H1 (cell line): ENCODE measurements around the gene SMARCC2.

ENCODE experiments used
- BCL11A ChIP-seq, 2 experiments: IDR thresholded peaks; one replicate each; pipeline ENCODE4 v1.6.1; 2011; ENCODE audit warnings: low read depth in 2 of 2, low read length in 2 of 2, mild to moderate bottlenecking in 2 of 2
- GABPA ChIP-seq: IDR thresholded peaks from 2 replicates; pipeline ENCODE4 v1.6.1; 2011; ENCODE audit warnings: mild to moderate bottlenecking, low read length, moderate library complexity, borderline replicate concordance; ENCODE audit not compliant: insufficient read depth

- TF ChIP-seq BCL11A (IDR thresholded peaks at IDR 0.05; ENCODE audit: low read depth in 2 of 2, low read length in 2 of 2): no peak
- TF ChIP-seq GABPA: no peak
Measured at GRCh38 chr12:56158029-56158925, 31.0 kb downstream of the SMARCC2 start, which contains the start of gene MYL6.
